GM10266 (cell line): ENCODE data around the gene ZNF816.
"Not testable (repeated sequence)": the region's sequence is repeated elsewhere in the genome, so short reads cannot be mapped to it uniquely, and the experiment has no call there.

Experiments used
- DNase-seq: peaks from one replicate; pipeline ENCODE4 v3.0.0; 2012; ENCODE audit errors: extremely low spot score
- TF ChIP-seq, protein P1 (sequence below): IDR thresholded peaks from 2 replicates; pipeline ENCODE4 v1.5.1; 2012; ENCODE audit warnings: mild to moderate bottlenecking, low read depth; ENCODE audit not compliant: control insufficient read depth, insufficient read depth; ENCODE audit errors: missing control alignments

Gene ZNF816

DNA sequence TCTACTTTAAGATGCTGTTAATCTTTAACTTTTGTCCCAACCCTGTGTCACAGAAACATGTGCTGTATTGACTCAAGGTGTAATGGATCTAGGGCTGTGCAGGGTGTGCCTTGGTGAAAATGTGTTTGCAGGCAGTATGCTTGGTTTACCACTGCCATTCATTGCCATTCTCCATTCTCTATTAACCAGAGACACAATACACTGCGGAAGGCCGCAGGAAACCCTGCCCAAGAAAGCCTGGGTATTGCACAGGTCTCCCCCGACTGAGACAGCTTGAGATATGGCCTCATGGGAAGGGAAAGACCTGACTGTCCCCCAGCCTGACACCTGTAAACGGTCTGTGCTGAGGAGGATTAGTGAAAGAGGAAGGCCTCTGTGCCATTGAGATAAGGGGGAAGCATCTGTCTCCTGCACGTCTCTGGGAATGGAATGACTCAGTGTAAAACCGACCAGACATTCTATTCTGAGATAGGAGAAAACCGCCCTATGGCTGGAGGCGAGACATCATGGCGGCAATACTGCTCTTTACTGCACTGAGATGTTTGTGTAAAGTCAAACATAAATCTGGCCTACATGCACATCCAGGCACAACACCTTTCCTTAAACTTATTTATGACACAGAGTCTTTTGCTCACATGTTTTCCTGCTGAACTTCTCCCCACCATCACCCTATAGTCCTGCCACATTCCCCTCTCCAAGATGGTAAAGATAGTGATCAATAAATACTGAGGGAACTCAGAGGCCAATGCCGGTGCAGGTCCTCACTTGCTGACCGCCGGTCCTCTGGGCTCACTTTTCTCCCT lies 26.3 kb downstream of the ZNF816 start:
- TF ChIP-seq, protein P1, sequence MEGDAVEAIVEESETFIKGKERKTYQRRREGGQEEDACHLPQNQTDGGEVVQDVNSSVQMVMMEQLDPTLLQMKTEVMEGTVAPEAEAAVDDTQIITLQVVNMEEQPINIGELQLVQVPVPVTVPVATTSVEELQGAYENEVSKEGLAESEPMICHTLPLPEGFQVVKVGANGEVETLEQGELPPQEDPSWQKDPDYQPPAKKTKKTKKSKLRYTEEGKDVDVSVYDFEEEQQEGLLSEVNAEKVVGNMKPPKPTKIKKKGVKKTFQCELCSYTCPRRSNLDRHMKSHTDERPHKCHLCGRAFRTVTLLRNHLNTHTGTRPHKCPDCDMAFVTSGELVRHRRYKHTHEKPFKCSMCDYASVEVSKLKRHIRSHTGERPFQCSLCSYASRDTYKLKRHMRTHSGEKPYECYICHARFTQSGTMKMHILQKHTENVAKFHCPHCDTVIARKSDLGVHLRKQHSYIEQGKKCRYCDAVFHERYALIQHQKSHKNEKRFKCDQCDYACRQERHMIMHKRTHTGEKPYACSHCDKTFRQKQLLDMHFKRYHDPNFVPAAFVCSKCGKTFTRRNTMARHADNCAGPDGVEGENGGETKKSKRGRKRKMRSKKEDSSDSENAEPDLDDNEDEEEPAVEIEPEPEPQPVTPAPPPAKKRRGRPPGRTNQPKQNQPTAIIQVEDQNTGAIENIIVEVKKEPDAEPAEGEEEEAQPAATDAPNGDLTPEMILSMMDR, result no peak
- no peak for DNase-seq

DNA sequence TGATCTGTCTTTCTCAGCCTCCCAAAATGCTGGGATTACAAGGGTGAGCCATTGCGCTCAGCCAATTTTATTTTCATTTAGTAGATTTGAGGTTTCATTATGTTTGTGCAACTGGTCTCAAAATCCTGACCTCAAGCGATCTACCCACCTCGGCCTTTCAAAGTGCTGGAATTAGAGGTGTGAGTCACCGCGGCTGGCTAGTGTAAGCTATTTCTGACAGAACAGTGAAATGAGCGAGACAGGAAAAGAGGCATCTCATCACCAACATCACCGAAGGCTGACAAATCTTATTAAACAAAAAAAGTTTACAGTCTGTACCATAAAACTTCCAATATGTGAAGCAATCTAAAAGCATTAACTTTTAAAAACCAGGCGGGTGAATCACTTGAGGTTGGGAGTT lies 27.2 kb downstream of the ZNF816 start:
- TF ChIP-seq, protein P1, result no peak
- no peak for DNase-seq

DNA sequence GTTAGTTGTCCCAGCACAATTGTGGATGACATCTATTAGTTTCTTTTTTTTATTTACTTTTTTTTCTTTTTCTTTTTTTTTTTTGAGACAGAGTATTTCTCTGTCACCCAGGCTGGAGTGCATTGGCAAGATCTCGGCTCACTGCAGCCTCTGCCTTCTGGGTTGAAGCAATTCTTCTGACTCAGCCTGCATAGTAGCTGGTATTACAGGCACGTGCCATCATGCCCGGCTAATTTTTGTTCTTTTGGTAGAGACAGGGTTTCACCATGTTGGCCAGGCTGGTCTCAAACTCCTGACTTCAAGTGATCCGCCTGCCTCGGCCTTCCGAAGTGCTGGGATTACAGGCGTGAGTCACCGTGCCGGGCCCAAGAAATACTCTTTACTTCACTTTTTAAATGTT lies 38.0 kb downstream of the ZNF816 start:
- DNase-seq, result not testable (repeated sequence)

DNA sequence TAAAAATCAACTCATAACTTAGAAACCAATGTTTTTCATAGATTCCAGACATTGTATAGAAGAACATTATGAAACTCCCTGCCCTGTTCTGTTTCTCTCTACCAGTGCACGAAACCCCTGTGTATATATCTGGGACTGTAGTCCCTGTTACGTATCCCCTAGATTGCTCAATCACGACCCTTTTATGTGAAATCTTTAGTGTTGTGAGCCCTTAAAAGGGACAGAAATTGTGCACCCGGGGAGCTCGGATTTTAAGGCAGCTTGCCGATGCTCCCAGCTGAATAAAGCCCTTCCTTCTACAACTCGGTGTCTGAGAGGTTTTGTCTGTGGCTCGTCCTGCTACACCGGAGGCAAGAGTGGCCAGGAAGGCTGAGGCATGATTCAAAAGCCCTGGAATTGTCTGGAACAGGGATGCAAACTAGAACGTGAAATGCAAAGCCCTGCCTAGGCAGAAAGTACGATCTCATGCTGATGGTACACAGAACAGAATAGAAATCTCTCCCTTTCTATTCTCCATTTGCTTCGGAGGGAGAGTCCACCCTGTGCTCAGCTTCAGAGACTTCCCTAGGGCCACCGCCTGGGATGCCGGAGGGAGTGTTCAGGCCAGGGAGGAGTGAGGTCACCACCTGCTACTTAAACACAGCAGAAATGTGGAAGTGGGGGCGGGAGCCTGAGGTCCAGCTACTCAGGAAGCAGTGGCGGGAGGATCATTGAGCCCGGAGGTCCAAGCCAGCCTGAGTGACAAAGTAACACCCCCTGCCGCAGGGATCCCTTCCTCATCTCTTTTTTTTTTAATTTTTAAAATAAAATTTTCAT lies 38.7 kb downstream of the ZNF816 start:
- no peak for DNase-seq
- TF ChIP-seq, protein P1, result no peak

DNA sequence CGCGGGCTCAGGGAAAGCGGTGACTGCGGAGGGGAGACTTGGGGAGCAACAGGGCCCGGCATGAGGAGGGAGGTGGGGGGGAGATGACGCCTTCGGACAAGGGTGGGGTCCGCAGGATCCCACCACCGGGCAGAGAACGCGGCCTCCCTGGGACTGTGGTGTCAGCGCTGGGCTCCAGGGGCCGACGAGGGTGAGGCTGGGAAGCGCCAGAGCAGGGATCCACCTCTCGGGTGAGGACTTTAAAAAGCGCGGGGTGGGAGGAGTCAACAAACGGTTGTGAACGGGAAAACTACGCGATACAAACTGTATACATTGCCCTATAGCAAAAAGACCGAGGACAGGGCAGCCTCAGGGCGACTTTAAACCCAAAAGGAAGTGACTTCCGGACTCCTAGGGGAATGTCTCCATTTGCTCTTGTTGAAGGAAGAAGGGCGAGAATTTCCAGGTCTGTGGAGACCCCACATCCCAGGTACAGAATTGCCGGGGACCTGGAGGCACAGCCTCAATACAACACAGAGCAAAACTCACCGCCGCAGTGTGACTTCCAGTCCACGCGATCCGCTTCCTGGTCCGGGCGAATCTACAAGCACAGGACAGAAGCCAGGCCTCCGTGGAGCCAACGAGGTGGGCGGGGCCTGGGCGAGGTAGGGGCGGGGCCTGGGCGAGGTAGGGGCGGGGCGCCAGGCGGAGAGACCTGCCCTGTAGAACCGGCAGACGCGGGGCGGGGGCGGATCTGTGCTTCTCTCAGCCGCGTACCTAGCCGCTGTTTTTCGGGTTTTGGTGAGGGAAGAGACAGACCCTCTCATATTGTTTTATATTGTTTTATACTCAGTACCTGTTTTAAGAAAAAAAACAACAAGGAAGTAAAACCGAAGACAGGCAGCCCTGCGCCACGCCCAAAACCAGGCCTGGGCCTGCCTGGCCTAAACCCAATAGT lies 39.6 kb downstream of the ZNF816 start, which contains the start of gene ZNF888:
TSS of gene ZNF888 (minus strand) at position 588 of the 937 bp plus-strand sequence. CDS start 5,555 bp downstream, outside the sequence.
- TF ChIP-seq, protein P1, result no peak
- DNase-seq, result peak; percentile 88

DNA sequence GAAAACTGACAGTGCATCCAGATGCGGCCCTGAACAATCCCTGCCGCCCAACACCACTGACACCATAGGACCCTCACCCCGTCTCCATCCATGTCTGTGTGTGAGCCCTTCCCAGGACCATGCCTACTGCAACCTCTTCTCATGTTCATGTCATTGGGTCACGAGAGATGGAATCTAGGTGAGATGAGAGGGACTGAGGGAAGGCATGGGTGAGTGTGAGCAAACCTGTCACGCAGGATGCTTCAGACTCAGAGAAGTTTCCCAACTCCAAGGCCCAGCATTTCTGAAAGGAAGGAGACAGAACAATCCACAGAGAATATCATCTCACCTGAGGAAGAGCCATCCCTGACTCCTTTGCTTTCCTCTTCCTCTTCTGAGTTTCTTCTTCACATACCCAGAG lies 45.1 kb downstream of the ZNF816 start:
- TF ChIP-seq, protein P1, result no peak
- DNase-seq, result no peak

DNA sequence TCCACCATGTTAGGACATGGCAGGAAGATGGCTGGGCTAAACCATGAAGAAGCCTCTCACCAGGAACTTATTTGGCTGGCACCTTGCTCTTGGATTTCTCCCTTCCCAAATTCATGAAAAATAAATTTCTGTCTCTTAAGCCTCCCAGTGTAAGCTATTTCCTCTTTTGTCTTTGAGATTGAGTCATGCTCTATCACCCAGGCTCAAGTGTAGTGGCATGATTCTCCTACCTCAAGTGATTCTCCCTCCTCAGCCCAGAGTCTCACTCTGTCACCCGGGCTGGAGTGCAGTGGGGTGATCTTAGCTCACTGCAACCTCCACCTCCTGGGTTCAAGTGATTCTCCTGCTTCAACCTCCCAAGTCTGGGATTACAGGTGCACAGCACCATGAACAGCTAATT lies 52.0 kb downstream of the ZNF816 start:
- DNase-seq, result no peak
- TF ChIP-seq, protein P1, result no peak

DNA sequence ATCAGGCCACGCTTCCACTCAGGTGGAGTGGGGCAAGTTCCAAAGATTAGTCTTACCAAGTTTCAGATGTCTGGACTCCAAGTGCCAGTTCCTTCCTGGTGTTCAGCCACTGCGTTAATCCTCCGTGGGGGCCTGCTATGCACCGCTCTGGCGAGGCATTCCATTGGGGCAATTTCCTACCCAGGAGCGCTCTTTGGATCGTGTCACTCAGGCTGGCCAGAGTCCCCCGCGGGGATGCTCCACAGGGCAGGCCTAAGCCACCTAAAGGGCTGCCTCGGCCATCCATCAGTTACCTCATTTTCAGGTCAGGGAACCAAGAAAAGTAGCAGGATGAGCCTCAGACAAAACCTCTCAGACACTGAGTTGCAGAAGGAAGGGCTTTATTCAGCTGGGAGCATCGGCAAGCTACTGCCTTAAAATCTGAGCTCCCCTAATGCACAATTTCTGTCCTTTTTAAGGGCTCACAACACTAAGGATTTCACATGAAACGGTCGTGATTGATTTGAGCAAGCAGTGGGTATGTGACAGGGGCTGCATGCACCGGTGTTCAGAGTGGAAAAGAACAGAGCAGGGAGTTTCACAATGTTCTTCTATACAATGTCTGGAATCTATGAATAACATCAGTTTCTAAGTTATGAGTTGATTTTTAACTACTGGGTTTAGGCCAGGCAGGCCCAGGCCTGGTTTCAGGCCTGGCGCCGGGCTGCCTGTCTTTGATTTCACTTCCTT lies 58.5 kb downstream of the ZNF816 start:
- DNase-seq, result not testable (repeated sequence)
